A549 (cell line): ENCODE data around the gene PTPRN2. TPM values are rescaled to one million over a fixed set of nuclear protein-coding genes. Genes with fewer than 3 reads are reported as not detected.
A peak's percentile ranks its signal among the peaks of the same experiment; 100 is the strongest.

Experiments used
- ATAC-seq, 2 experiments: fragments of 200-7000 bp in 1 of 2; fragments of >200 bp in 1 of 2; cut with Nextera tagmentation in 1 of 2; cut with Tn5 transposase in 1 of 2; 3 replicates each; pipeline versions ENCODE4 v1.8.0 to v1.9.1; 2018 to 2020; ENCODE audit warnings: mild to moderate bottlenecking in 1 of 2, moderate library complexity in 1 of 2
- CTCF ChIA-PET: fragments of 300-600 bp; sonication (Branson Sonifier 250); formaldehyde crosslinking; extraction: SDS; loops from one replicate; lab custom pipeline; 2021; ENCODE audit warnings: antibody characterized with exemption, inconsistent platforms; lab: Yijun Ruan, JAX
- POLR2A ChIA-PET: fragments of 350-600 bp; formaldehyde crosslinking; extraction: SDS; loops from one replicate; lab custom pipeline; 2021; ENCODE audit warnings: antibody characterized with exemption, inconsistent platforms; lab: Yijun Ruan, JAX
- DNase-seq, 2 experiments: peaks; one replicate each; pipeline versions ENCODE4 v3.0.0 to v3.0.0-alpha.2; 2011 to 2016; ENCODE audit warnings: low read depth in 1 of 2, low spot score in 1 of 2
- FAIRE-seq: peaks from 2 replicates; lab custom pipeline; 2011; peaks lifted over from hg19 to GRCh38; lab: Jason Lieb, UNC
- H3K27ac ChIP-seq, 2 experiments: fragments of >200 bp; sonication (Bioruptor Twin); formaldehyde crosslinking; 3 replicates each; pipeline ENCODE4 v1.5.1; 2016 to 2017
- H3K4me1 ChIP-seq: fragments of >200 bp; sonication (Bioruptor Twin); formaldehyde crosslinking; 3 replicates; pipeline ENCODE4 v1.6.1; 2016
- H3K4me2 ChIP-seq: fragments of >200 bp; sonication (Bioruptor Twin); formaldehyde crosslinking; 3 replicates; pipeline ENCODE4 v1.6.1; 2016
- H3K4me3 ChIP-seq: fragments of >200 bp; sonication (Bioruptor Twin); formaldehyde crosslinking; 3 replicates; pipeline ENCODE4 v1.5.1; 2016
- H3K9me3 ChIP-seq: fragments of >200 bp; sonication (Bioruptor Twin); formaldehyde crosslinking; 3 replicates; pipeline ENCODE4 v1.6.1; 2016
- ATOH8 ChIP-seq: fragments of 250-450 bp; sonication (Bioruptor Pico); IDR thresholded peaks from 2 replicates; pipeline ENCODE4 v1.5.0; 2020; ENCODE audit warnings: low read depth, mild to moderate bottlenecking, moderate library complexity
- BHLHE40 ChIP-seq: IDR thresholded peaks from 2 replicates; pipeline ENCODE4 v1.6.1; 2012; ENCODE audit warnings: low read depth, low read length, inconsistent platforms
- CBX8 ChIP-seq: fragments of 200-600 bp; sonication (generic); IDR thresholded peaks from 2 replicates; pipeline ENCODE4 v1.6.1; 2016
- CEBPB ChIP-seq, 2 experiments: fragments of >200 bp in 1 of 2; sonication (Bioruptor Twin) in 1 of 2; formaldehyde crosslinking in 1 of 2; IDR thresholded peaks; 2 replicates each; pipeline ENCODE4 v1.6.1; 2012 to 2016
- CHD4 ChIP-seq: fragments of 200-600 bp; sonication (generic); IDR thresholded peaks from 2 replicates; pipeline ENCODE4 v1.6.1; 2016; ENCODE audit warnings: antibody characterized with exemption, mild to moderate bottlenecking, borderline replicate concordance
- EHMT2 ChIP-seq: fragments of 200-600 bp; sonication (generic); IDR thresholded peaks from 2 replicates; pipeline ENCODE4 v1.6.1; 2016; ENCODE audit warnings: antibody characterized with exemption, low read depth, mild to moderate bottlenecking, moderate library complexity
- ELK1 ChIP-seq: fragments of 150-350 bp; IDR thresholded peaks from 2 replicates; pipeline ENCODE4 v1.6.1; 2014; ENCODE audit warnings: low read depth, mild to moderate bottlenecking, low read length
- EP300 ChIP-seq, 2 experiments: fragments of >200 bp; sonication (Bioruptor Twin); formaldehyde crosslinking; IDR thresholded peaks; 2 replicates in 1 of 2; 3 replicates in 1 of 2; pipeline ENCODE4 v1.6.1; 2016 to 2017
- FOSB ChIP-seq: fragments of 250-450 bp; sonication (Bioruptor Pico); IDR thresholded peaks from 2 replicates; pipeline ENCODE4 v1.5.0; 2020; ENCODE audit warnings: mild to moderate bottlenecking, moderate library complexity
- FOXS1 ChIP-seq: fragments of 250-450 bp; sonication (Bioruptor Pico); IDR thresholded peaks from 2 replicates; pipeline ENCODE4 v1.5.0; 2020; ENCODE audit warnings: mild to moderate bottlenecking, moderate library complexity
- HDAC2 ChIP-seq: fragments of 200-600 bp; sonication (generic); IDR thresholded peaks from 2 replicates; pipeline ENCODE4 v1.6.1; 2016
- HOXA7 ChIP-seq: fragments of 250-450 bp; sonication (Bioruptor Pico); IDR thresholded peaks from 2 replicates; pipeline ENCODE4 v1.5.0; 2020; ENCODE audit warnings: mild to moderate bottlenecking, moderate library complexity
- KDM1A ChIP-seq: fragments of 200-600 bp; sonication (generic); IDR thresholded peaks from 2 replicates; pipeline ENCODE4 v1.6.1; 2016; ENCODE audit warnings: low read depth, mild to moderate bottlenecking
- MAFK ChIP-seq: fragments of 450-650 bp; IDR thresholded peaks from 2 replicates; pipeline ENCODE4 v1.6.1; 2014; ENCODE audit not compliant: partially characterized antibody
- MAX ChIP-seq: IDR thresholded peaks from 2 replicates; pipeline ENCODE4 v1.6.1; 2012
- MAZ ChIP-seq: fragments of 150-350 bp; IDR thresholded peaks from 2 replicates; pipeline ENCODE4 v1.6.1; 2014; ENCODE audit warnings: antibody characterized with exemption, low read depth, low read length, borderline replicate concordance
- MYC ChIP-seq: IDR thresholded peaks from 2 replicates; pipeline ENCODE4 v1.6.1; 2012; ENCODE audit warnings: mild to moderate bottlenecking, inconsistent platforms, low read length, improper control_type of control experiment, borderline replicate concordance
- NPAS2 ChIP-seq: fragments of 250-450 bp; sonication (Bioruptor Pico); IDR thresholded peaks from 2 replicates; pipeline ENCODE4 v1.8.0; 2022; ENCODE audit warnings: mild to moderate bottlenecking, moderate library complexity, borderline replicate concordance
- NR3C1 ChIP-seq: fragments of >200 bp; sonication (Bioruptor Twin); formaldehyde crosslinking; IDR thresholded peaks from 3 replicates; pipeline ENCODE4 v1.6.1; 2017
- PBX3 ChIP-seq: IDR thresholded peaks from 2 replicates; pipeline ENCODE4 v1.6.1; 2012
- POLR2AphosphoS2 ChIP-seq: conservative IDR thresholded peaks from 2 replicates; pipeline ENCODE4 v1.6.1; 2012; ENCODE audit warnings: low read length, improper control_type of control experiment, inconsistent platforms
- RAD21 ChIP-seq, 2 experiments: fragments of >200 bp in 1 of 2; sonication (Bioruptor Twin) in 1 of 2; formaldehyde crosslinking in 1 of 2; IDR thresholded peaks in 1 of 2; conservative IDR thresholded peaks in 1 of 2; 2 replicates in 1 of 2; 3 replicates in 1 of 2; pipeline ENCODE4 v1.6.1; 2012 to 2018; ENCODE audit warnings: inconsistent platforms in 1 of 2
- RARB ChIP-seq: fragments of 250-450 bp; sonication (Bioruptor Pico); IDR thresholded peaks from 2 replicates; pipeline ENCODE4 v1.8.0; 2021; ENCODE audit warnings: mild to moderate bottlenecking, moderate library complexity
- RCOR1 ChIP-seq: fragments of 150-350 bp; IDR thresholded peaks from 2 replicates; pipeline ENCODE4 v1.6.1; 2014; ENCODE audit warnings: antibody characterized with exemption, low read length, low read depth
- REST ChIP-seq: fragments of 200-600 bp; sonication (generic); IDR thresholded peaks from 2 replicates; pipeline ENCODE4 v1.6.1; 2016; ENCODE audit warnings: antibody characterized with exemption, mild to moderate bottlenecking, moderate library complexity
- RNF2 ChIP-seq: fragments of 200-600 bp; sonication (generic); IDR thresholded peaks from 2 replicates; pipeline ENCODE4 v1.6.1; 2016; ENCODE audit warnings: low read depth, mild to moderate bottlenecking, antibody characterized with exemption, moderate library complexity, borderline replicate concordance
- SREBF2 ChIP-seq: fragments of 450-650 bp; IDR thresholded peaks from 2 replicates; pipeline ENCODE4 v1.6.1; 2014; ENCODE audit warnings: mild to moderate bottlenecking, moderate library complexity
- ZSCAN20 ChIP-seq: fragments of 250-450 bp; sonication (Bioruptor Pico); IDR thresholded peaks from 2 replicates; pipeline ENCODE4 v1.8.0; 2022; ENCODE audit warnings: mild to moderate bottlenecking, moderate library complexity
- WGBS: methylation state at CpG from one replicate; pipeline ENCODE4 v1.1.6; 2017; ENCODE audit errors: missing lambda C conversion rate; 5-methylcytosine and 5-hydroxymethylcytosine counted together
- polyA plus RNA-seq, 4 experiments: library from polyadenylated mRNA; depleted of rRNA in 3 of 4; stranded (reverse); fragments of >200 nt; fragmentation: RNase III in 1 of 4; extraction: RNeasy Plus Mini Kit Qiagen cat#74134 plus additional on column Dnase treatment in 1 of 4; gene quantifications; 2 replicates in 3 of 4; 3 replicates in 1 of 4; pipeline ENCODE4 v1.2.3, GENCODE V29; 2011 to 2017

Gene PTPRN2
- polyA plus RNA-seq, 2 of the 4 experiments (the other 2 are of a cell fraction) = 0.41 to 1.2 TPM

- Histone ChIP-seq H3K4me3 (no peak overlapping the region), H3K9me3 (no peaks in the 10 kb centered on the region), H3K4me1 (no peaks in the 10 kb centered on the region), H3K4me2 (no peak overlapping the region), H3K27ac (no peak overlapping the region)
- ATAC-seq (peak in 1 of 2 experiments; percentile 15; a peak in 1 of 6 replicates), FAIRE-seq (no peak), DNase-seq (no peak)
- ChIA-PET CTCF (no interaction called here), POLR2A (no interaction called here)
- WGBS = 40% methylated on average over 19 of the region's 19 CpGs
- TF ChIP-seq FOSB (CRISPR knock-in tag) (no peak), MAX (no peak), CEBPB (IDR thresholded peaks at IDR 0.05) (no peak), FOXS1 (no peak), NR3C1 (no peak), MYC (no peak), HOXA7 (CRISPR knock-in tag) (no peak), CBX8 (no peak), RNF2 (no peak), SREBF2 (no peak), CHD4 (no peak), EHMT2 (no peak), MAFK (no peak), REST (no peak), KDM1A (no peak), POLR2AphosphoS2 (no peak), HDAC2 (no peak), ELK1 (no peak), MAZ (no peak), RAD21 (conservative IDR thresholded peaks at IDR 0.05 in 1 of 2, IDR thresholded peaks at IDR 0.05 in 1 of 2) (no peak)
Observed at GRCh38 chr7:157799076-157799685, 788.4 kb downstream of the PTPRN2 start.

GRCh38 chr7:157797361-157797760 is 790.3 kb downstream of the PTPRN2 start:
- FAIRE-seq = no peak
- 38% methylated on average over 12 of the region's 12 CpGs for WGBS
- Histone ChIP-seq H3K9me3 (no peaks in the 10 kb centered on the region), H3K4me1 (no peaks in the 10 kb centered on the region), H3K4me3 (no peak overlapping the region), H3K27ac (no peak overlapping the region), H3K4me2 (no peak overlapping the region)
- DNase-seq = no peak
- ChIA-PET POLR2A (no interaction called here), CTCF (no interaction called here)
- no peak for ATAC-seq
- TF ChIP-seq ZSCAN20 (CRISPR knock-in tag) (no peak), PBX3 (no peak), EP300 (IDR thresholded peaks at IDR 0.05) (no peak), NPAS2 (CRISPR knock-in tag) (no peak), MAZ (no peak), MAX (no peak), RCOR1 (no peak), RARB (CRISPR knock-in tag) (no peak), ATOH8 (no peak), ELK1 (no peak), HOXA7 (CRISPR knock-in tag) (no peak), CBX8 (no peak), HDAC2 (no peak), CHD4 (no peak), BHLHE40 (no peak)
